K562 (cell line): ENCODE measurements around the gene ZNF490.

Experiments used
- ATF3 ChIP-seq, 2 experiments: fragments of 450-650 bp in 1 of 2; sonication (generic) in 1 of 2; formaldehyde crosslinking in 1 of 2; IDR thresholded peaks in 1 of 2; conservative IDR thresholded peaks in 1 of 2; 2 replicates each; pipeline versions ENCODE4 v1.6.1 to v1.8.1; 2016 to 2023; ENCODE audit warnings: mild to moderate bottlenecking in 2 of 2, moderate library complexity in 2 of 2, inconsistent platforms in 1 of 2, missing genetic modification reagents in 1 of 2
- GTF2B ChIP-seq: IDR thresholded peaks from 2 replicates; pipeline ENCODE4 v1.6.1; 2011; ENCODE audit not compliant: insufficient read length; ENCODE audit errors: extremely low read depth
- IFI16 ChIP-seq: fragments of 250-450 bp; sonication (Bioruptor Pico); IDR thresholded peaks from 2 replicates; pipeline ENCODE4 v2.1.2; 2022; ENCODE audit warnings: mild to moderate bottlenecking, inconsistent platforms
- ILK ChIP-seq: fragments of 450-650 bp; IDR thresholded peaks from 2 replicates; pipeline ENCODE4 v1.6.1; 2016; ENCODE audit warnings: missing genetic modification characterization, low read depth, mild to moderate bottlenecking, missing compliant biosample characterization, moderate library complexity, borderline replicate concordance
- NRF1 ChIP-seq, 2 experiments: fragments of 450-650 bp; IDR thresholded peaks in 1 of 2; conservative IDR thresholded peaks in 1 of 2; 2 replicates each; pipeline ENCODE4 v1.6.1; 2014; ENCODE audit warnings: mild to moderate bottlenecking in 2 of 2
- PHF21A ChIP-seq: fragments of 450-650 bp; IDR thresholded peaks from 2 replicates; pipeline ENCODE4 v1.6.1; 2017; ENCODE audit warnings: low read depth, borderline replicate concordance
- POLR3A ChIP-seq: IDR thresholded peaks from 2 replicates; pipeline ENCODE4 v1.6.1; 2011; ENCODE audit warnings: borderline replicate concordance, mild to moderate bottlenecking, moderate library complexity; ENCODE audit not compliant: insufficient read length, insufficient read depth; ENCODE audit errors: extremely low read depth
- SMAD3 ChIP-seq: fragments of 450-650 bp; formaldehyde crosslinking; conservative IDR thresholded peaks from 2 replicates; pipeline ENCODE4 v1.4.0; 2020; ENCODE audit warnings: mild to moderate bottlenecking
- TCF7 ChIP-seq: sonication (generic); IDR thresholded peaks from 2 replicates; pipeline ENCODE4 v1.6.1; 2016; ENCODE audit warnings: antibody characterized with exemption, borderline replicate concordance
- ZNF24 ChIP-seq: fragments of 450-650 bp; IDR thresholded peaks from 2 replicates; pipeline ENCODE4 v1.6.1; 2016

- TF ChIP-seq ILK (tag) = no peak
- TF ChIP-seq ATF3 (IDR thresholded peaks at IDR 0.05) = no peak
- TF ChIP-seq ATF3 (CRISPR knock-in tag; conservative IDR thresholded peaks at IDR 0.05) = no peak
- TF ChIP-seq NRF1 (conservative IDR thresholded peaks at IDR 0.05 in 1 of 2, IDR thresholded peaks at IDR 0.05 in 1 of 2) = no peak
- TF ChIP-seq SMAD3 = no peak
- no peak for TF ChIP-seq PHF21A
- no peak for TF ChIP-seq ZNF24
- no peak for TF ChIP-seq IFI16 (CRISPR knock-in tag)
- TF ChIP-seq TCF7 = no peak
- TF ChIP-seq POLR3A = no peak
- TF ChIP-seq GTF2B = no peak
Measured at GRCh38 chr19:12641456-12641855, 30.8 kb upstream of the ZNF490 start.
